ENCODE results near the gene GALNT14. TPM values are rescaled to one million over a fixed set of nuclear protein-coding genes. Genes with fewer than 3 reads are reported as not detected.

The GALNT14 gene
- total RNA-seq, 2 donors from 2014 or later, result 0.15 to 1.0 TPM

GRCh38 chr2:30956995-30957394 lies 181.2 kb downstream of the GALNT14 start:
- DNase-seq (ENCODE audit: low spot score), result no peak
- TF ChIP-seq, protein P1, sequence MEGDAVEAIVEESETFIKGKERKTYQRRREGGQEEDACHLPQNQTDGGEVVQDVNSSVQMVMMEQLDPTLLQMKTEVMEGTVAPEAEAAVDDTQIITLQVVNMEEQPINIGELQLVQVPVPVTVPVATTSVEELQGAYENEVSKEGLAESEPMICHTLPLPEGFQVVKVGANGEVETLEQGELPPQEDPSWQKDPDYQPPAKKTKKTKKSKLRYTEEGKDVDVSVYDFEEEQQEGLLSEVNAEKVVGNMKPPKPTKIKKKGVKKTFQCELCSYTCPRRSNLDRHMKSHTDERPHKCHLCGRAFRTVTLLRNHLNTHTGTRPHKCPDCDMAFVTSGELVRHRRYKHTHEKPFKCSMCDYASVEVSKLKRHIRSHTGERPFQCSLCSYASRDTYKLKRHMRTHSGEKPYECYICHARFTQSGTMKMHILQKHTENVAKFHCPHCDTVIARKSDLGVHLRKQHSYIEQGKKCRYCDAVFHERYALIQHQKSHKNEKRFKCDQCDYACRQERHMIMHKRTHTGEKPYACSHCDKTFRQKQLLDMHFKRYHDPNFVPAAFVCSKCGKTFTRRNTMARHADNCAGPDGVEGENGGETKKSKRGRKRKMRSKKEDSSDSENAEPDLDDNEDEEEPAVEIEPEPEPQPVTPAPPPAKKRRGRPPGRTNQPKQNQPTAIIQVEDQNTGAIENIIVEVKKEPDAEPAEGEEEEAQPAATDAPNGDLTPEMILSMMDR (IDR thresholded peaks at IDR 0.05), result no peak
- Histone ChIP-seq H3K4me1 (no peaks in the 10 kb centered on the region), H3K4me3 (no peak overlapping the region), H3K27ac (no peak overlapping the region), H3K9me3 (no peaks in the 10 kb centered on the region), H3K27me3 (no peaks in the 10 kb centered on the region), H3K36me3 (no peaks in the 10 kb centered on the region)

DNA sequence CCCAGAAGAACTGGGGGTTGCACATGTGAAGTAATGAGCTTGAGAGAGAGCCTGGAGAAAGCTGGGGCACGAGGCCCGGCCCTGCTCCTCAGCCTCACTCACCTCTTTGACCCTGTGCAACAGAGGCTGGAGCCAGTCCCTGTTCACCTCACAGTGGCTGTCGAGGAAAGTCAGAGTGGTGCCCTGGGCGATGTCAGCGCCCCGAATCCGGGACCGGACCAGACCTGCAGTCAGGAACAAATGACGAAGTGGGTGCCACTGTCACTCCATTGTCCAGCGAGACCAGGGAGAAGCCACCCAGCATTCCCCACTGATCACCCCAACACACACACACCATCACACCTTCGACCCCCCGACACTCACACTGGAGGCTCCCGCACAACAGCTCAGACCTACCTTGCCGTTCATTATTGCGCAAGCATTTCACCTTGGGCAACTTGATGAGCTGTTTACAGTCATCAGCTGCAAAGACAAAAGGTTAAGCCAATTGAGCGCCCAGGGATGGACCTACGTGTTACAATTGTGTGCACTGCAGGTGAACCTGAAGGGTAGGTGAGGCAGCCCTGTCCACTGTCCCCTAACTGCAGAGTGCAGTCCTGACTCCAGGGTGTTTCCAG lies 182.6 kb downstream of the GALNT14 start:
- Histone ChIP-seq H3K4me3 (no peak overlapping the region), H3K27ac (no peak overlapping the region), H3K36me3 (no peaks in the 10 kb centered on the region), H3K4me1 (no peaks in the 10 kb centered on the region), H3K27me3 (no peaks in the 10 kb centered on the region), H3K9me3 (no peaks in the 10 kb centered on the region)
- TF ChIP-seq, protein P1 (IDR thresholded peaks at IDR 0.05), result no peak
- DNase-seq (ENCODE audit: low spot score), result no peak

GRCh38 chr2:30950339-30950738 lies 187.9 kb downstream of the GALNT14 start:
- no peak overlapping the region for H3K4me3 ChIP-seq
- H3K4me1 ChIP-seq, result peaks cover 0 to 11% of the 10 kb centered on the region in 2 donors
- no peaks in the 10 kb centered on the region for H3K36me3 ChIP-seq
- H3K9me3 ChIP-seq, result no peaks in the 10 kb centered on the region
- no peak overlapping the region for H3K27ac ChIP-seq
- TF ChIP-seq, protein P1 (IDR thresholded peaks at IDR 0.05), result no peak
- no peaks in the 10 kb centered on the region for H3K27me3 ChIP-seq
- DNase-seq (ENCODE audit: low spot score), result no peak

DNA sequence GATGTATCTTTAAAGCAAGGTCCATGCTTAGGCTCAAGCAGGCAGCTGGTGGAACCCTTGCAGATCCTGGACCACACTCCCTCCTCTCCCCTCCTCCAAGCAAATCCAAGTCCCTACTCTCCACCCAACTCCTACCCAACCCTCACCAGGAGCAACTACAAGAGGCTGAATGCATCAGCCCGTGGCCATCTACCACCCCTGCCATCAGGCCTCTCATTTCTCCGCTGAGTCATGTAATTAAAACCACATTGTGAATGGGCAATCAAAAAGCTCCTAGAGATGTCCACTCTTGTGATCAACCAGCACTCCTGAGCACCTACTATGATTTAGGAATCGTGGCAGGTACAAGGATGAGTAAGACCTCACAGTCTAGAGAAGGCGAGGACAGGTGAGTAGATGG lies 188.8 kb downstream of the GALNT14 start:
- TF ChIP-seq, protein P1 (IDR thresholded peaks at IDR 0.05), result no peak
- no peaks in the 10 kb centered on the region for H3K27me3 ChIP-seq
- no peak overlapping the region for H3K4me3 ChIP-seq
- H3K27ac ChIP-seq, result no peak overlapping the region
- H3K9me3 ChIP-seq, result no peaks in the 10 kb centered on the region
- H3K4me1 ChIP-seq, result peaks cover 0 to 11% of the 10 kb centered on the region in 2 donors
- DNase-seq (ENCODE audit: low spot score), result no peak
- no peaks in the 10 kb centered on the region for H3K36me3 ChIP-seq

- Histone ChIP-seq H3K4me1 (peaks cover 0 to 11% of the 10 kb centered on the region in 2 donors), H3K27ac (no peak overlapping the region), H3K27me3 (no peaks in the 10 kb centered on the region), H3K9me3 (no peaks in the 10 kb centered on the region), H3K4me3 (no peak overlapping the region), H3K36me3 (no peaks in the 10 kb centered on the region)
- TF ChIP-seq, protein P1 (IDR thresholded peaks at IDR 0.05), result no peak
- DNase-seq (ENCODE audit: low spot score), result no peak
These were observed 189.4 kb downstream of the GALNT14 start for GRCh38 chr2:30948857-30949256.

DNA sequence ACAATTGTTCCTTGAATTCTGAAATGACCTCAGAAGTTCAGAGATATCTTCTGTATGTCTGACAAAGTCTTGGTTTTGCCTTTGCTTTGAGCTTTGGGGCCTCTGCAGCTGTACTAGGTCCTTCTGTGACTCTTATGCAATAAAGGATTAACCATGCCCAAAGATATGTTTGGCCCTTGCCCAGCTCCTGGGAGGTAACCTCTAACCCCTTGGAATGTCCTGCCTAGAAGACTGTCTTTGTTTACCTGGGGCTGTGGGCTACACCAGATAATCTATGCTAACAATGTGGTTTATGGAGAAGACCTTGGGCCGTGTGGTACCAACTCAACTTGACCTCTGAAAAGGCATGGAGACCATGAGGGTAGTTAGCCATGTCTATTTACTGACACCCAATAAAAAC lies 190.1 kb downstream of the GALNT14 start:
- H3K4me1 ChIP-seq, result peaks cover 0 to 11% of the 10 kb centered on the region in 2 donors
- H3K9me3 ChIP-seq, result no peaks in the 10 kb centered on the region
- H3K27me3 ChIP-seq, result no peaks in the 10 kb centered on the region
- no peaks in the 10 kb centered on the region for H3K36me3 ChIP-seq
- DNase-seq (ENCODE audit: low spot score), result no peak
- H3K27ac ChIP-seq, result no peak overlapping the region
- H3K4me3 ChIP-seq, result no peak overlapping the region
- TF ChIP-seq, protein P1 (IDR thresholded peaks at IDR 0.05), result no peak

Data from right atrium auricular region (tissue), 2 donors.